ENCODE measurements around the gene RHO. TPM values are rescaled to one million over a fixed set of nuclear protein-coding genes. Genes with fewer than 3 reads are reported as not detected.

RHO gene
- total RNA-seq, 1 experiment from 2014 or later: not detected

GRCh38 chr3:129561619-129562248, 33.3 kb downstream of the RHO start:
- H3K9me3 ChIP-seq: no peaks in the 10 kb centered on the region
- H3K4me1 ChIP-seq: no peaks in the 10 kb centered on the region; the same call in 1 of the 2 replicates
- no peaks in the 10 kb centered on the region for H3K27me3 Mint-ChIP-seq (ENCODE audit: insufficient read depth, unreplicated experiment)
- H3K4me3 ChIP-seq (ENCODE audit: low read depth, low read length): no peak overlapping the region
- TF ChIP-seq CTCF (IDR thresholded peaks at IDR 0.05; ENCODE audit: insufficient read depth in 1 of 2, low read depth in 1 of 2, low read length in 1 of 2, severe bottlenecking in 1 of 2, unreplicated experiment in 1 of 2): no peak
- H3K27ac Mint-ChIP-seq (ENCODE audit: unreplicated experiment): no peak overlapping the region
- CTCF ChIA-PET: no interaction called here
- no peak for DNase-seq
- H3K9me3 Mint-ChIP-seq (ENCODE audit: unreplicated experiment): no peaks in the 10 kb centered on the region
- no peaks in the 10 kb centered on the region for H3K27me3 ChIP-seq (replicated peaks; ENCODE audit: control insufficient read depth, insufficient read depth, low read length)
- intact Hi-C loops (cut with micrococcal nuclease; ENCODE audit: unreplicated experiment): no loop called here
- H3K36me3 Mint-ChIP-seq (ENCODE audit: insufficient read depth, unreplicated experiment): no peaks in the 10 kb centered on the region
- POLR2A ChIA-PET: interaction anchor here (0.6 kb wide), 1 partner anchor 38 kb away, joined by 3 read pairs; no protein-coding TSS in a partner anchor
- no TSS peak for BruUV-seq (replicated peaks)
- H3K36me3 ChIP-seq (ENCODE audit: control insufficient read depth, insufficient read depth, low read length): no peaks in the 10 kb centered on the region
- no peak overlapping the region for H3K4me3 Mint-ChIP-seq (ENCODE audit: unreplicated experiment)
- peaks cover 8% of the 10 kb centered on the region for H3K4me1 Mint-ChIP-seq (ENCODE audit: low read depth, unreplicated experiment)

GRCh38 chr3:129562803-129563202, 34.4 kb downstream of the RHO start:
- DNase-seq: no peak
- ChIA-PET CTCF (no interaction called here), POLR2A (no interaction called here)
- no TSS peak for BruUV-seq (replicated peaks)
- H3K36me3 ChIP-seq (ENCODE audit: control insufficient read depth, insufficient read depth, low read length): no peaks in the 10 kb centered on the region
- Mint-ChIP-seq H3K4me1 (ENCODE audit: low read depth, unreplicated experiment) (peaks cover 8% of the 10 kb centered on the region), H3K36me3 (ENCODE audit: insufficient read depth, unreplicated experiment) (no peaks in the 10 kb centered on the region), H3K4me3 (ENCODE audit: unreplicated experiment) (no peak overlapping the region), H3K9me3 (ENCODE audit: unreplicated experiment) (no peaks in the 10 kb centered on the region), H3K27me3 (ENCODE audit: insufficient read depth, unreplicated experiment) (no peaks in the 10 kb centered on the region), H3K27ac (ENCODE audit: unreplicated experiment) (no peak overlapping the region)
- H3K9me3 ChIP-seq: no peaks in the 10 kb centered on the region
- no peaks in the 10 kb centered on the region; the same call in 1 of the 2 replicates for H3K4me1 ChIP-seq
- H3K27me3 ChIP-seq (replicated peaks; ENCODE audit: control insufficient read depth, insufficient read depth, low read length): no peaks in the 10 kb centered on the region
- intact Hi-C loops (cut with micrococcal nuclease; ENCODE audit: unreplicated experiment): no loop called here
- no peak for TF ChIP-seq CTCF (IDR thresholded peaks at IDR 0.05; ENCODE audit: insufficient read depth in 1 of 2, low read depth in 1 of 2, low read length in 1 of 2, severe bottlenecking in 1 of 2, unreplicated experiment in 1 of 2)
- no peak overlapping the region for H3K4me3 ChIP-seq (ENCODE audit: low read depth, low read length)

- Mint-ChIP-seq H3K27me3 (ENCODE audit: insufficient read depth, unreplicated experiment) (no peaks in the 10 kb centered on the region), H3K36me3 (ENCODE audit: insufficient read depth, unreplicated experiment) (no peaks in the 10 kb centered on the region), H3K9me3 (ENCODE audit: unreplicated experiment) (no peaks in the 10 kb centered on the region), H3K4me1 (ENCODE audit: low read depth, unreplicated experiment) (peaks cover 8% of the 10 kb centered on the region), H3K27ac (ENCODE audit: unreplicated experiment) (no peak overlapping the region), H3K4me3 (ENCODE audit: unreplicated experiment) (no peak overlapping the region)
- intact Hi-C loops (cut with micrococcal nuclease; ENCODE audit: unreplicated experiment): no loop called here
- Histone ChIP-seq H3K9me3 (no peaks in the 10 kb centered on the region), H3K4me3 (ENCODE audit: low read depth, low read length) (no peak overlapping the region), H3K27me3 (replicated peaks; ENCODE audit: control insufficient read depth, insufficient read depth, low read length) (no peaks in the 10 kb centered on the region), H3K4me1 (no peaks in the 10 kb centered on the region; the same call in 1 of the 2 replicates), H3K36me3 (ENCODE audit: control insufficient read depth, insufficient read depth, low read length) (no peaks in the 10 kb centered on the region)
- BruUV-seq (replicated peaks): no TSS peak
- ChIA-PET CTCF (no interaction called here), POLR2A (no interaction called here)
- no peak for DNase-seq
- no peak for TF ChIP-seq CTCF (IDR thresholded peaks at IDR 0.05; ENCODE audit: insufficient read depth in 1 of 2, low read depth in 1 of 2, low read length in 1 of 2, severe bottlenecking in 1 of 2, unreplicated experiment in 1 of 2)
These were observed 34.9 kb downstream of the RHO start for GRCh38 chr3:129563332-129563731.

Measured in Caco-2 (cell line).